ENCODE measurements around the gene GPR63.

- TF ChIP-seq, protein P1, sequence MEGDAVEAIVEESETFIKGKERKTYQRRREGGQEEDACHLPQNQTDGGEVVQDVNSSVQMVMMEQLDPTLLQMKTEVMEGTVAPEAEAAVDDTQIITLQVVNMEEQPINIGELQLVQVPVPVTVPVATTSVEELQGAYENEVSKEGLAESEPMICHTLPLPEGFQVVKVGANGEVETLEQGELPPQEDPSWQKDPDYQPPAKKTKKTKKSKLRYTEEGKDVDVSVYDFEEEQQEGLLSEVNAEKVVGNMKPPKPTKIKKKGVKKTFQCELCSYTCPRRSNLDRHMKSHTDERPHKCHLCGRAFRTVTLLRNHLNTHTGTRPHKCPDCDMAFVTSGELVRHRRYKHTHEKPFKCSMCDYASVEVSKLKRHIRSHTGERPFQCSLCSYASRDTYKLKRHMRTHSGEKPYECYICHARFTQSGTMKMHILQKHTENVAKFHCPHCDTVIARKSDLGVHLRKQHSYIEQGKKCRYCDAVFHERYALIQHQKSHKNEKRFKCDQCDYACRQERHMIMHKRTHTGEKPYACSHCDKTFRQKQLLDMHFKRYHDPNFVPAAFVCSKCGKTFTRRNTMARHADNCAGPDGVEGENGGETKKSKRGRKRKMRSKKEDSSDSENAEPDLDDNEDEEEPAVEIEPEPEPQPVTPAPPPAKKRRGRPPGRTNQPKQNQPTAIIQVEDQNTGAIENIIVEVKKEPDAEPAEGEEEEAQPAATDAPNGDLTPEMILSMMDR (IDR thresholded peaks at IDR 0.05) = no peak
- TF ChIP-seq POLR2A (IDR thresholded peaks at IDR 0.05) = no peak
These were observed 4.1 kb upstream of the GPR63 start for GRCh38 chr6:96841345-96841744.

Data from esophagus squamous epithelium (tissue), 4 donors.